ENCODE measurements around the gene DZANK1. TPM values are rescaled to one million over a fixed set of nuclear protein-coding genes. Genes with fewer than 3 reads are reported as not detected.
"Not testable (repeated sequence)": the region's sequence is repeated elsewhere in the genome, so short reads cannot be mapped to it uniquely, and the experiment has no call there.

Gene DZANK1
- total RNA-seq, 5 donors from 2014 or later (not counting 1 experiment from before 2014, with no cell fraction given) = 2.3 to 4.0 (median 3.2) TPM

- H3K36me3 ChIP-seq (ENCODE audit: control insufficient read depth in 2 of 2, extremely low read depth in 1 of 2, insufficient read depth in 1 of 2, low read length in 1 of 2) = no peaks in the 10 kb centered on the region
- no peak for ATAC-seq (replicated peaks in 1 of 4)
- peaks cover 0 to 2% of the 10 kb centered on the region in 2 experiments for H3K27me3 ChIP-seq (replicated peaks in 1 of 2; ENCODE audit: control insufficient read depth in 2 of 2, extremely low read depth in 1 of 2, insufficient read depth in 2 of 2, low read length in 1 of 2)
- Mint-ChIP-seq H3K36me3 (no peaks in the 10 kb centered on the region), H3K4me1 (no peaks in the 10 kb centered on the region), H3K4me3 (no peak overlapping the region), H3K27me3 (peaks cover 4 to 5% of the 10 kb centered on the region in 2 donors), H3K27ac (no peak overlapping the region), H3K9me3 (no peaks in the 10 kb centered on the region)
- ChIA-PET CTCF (no interaction called here), POLR2A (no interaction called here)
- DNase-seq = no peak
- H3K4me3 ChIP-seq (ENCODE audit: control insufficient read depth in 1 of 2, extremely low read depth in 1 of 2, low read length in 1 of 2) = no peak overlapping the region
- H3K9me3 ChIP-seq = no peaks in the 10 kb centered on the region
- no peaks in the 10 kb centered on the region for H3K4me1 ChIP-seq (ENCODE audit: control insufficient read depth in 1 of 2, extremely low read depth in 1 of 2, insufficient read depth in 2 of 2, low read length in 2 of 2)
- WGBS (ENCODE audit: insufficient coverage) = 86% methylated on average over 1 of the region's 2 CpGs
- no peak overlapping the region for H3K27ac ChIP-seq (ENCODE audit: low read length)
Observed at GRCh38 chr20:18363708-18364107, 103.1 kb downstream of the DZANK1 start.

- H3K4me1 ChIP-seq (ENCODE audit: control insufficient read depth in 1 of 2, extremely low read depth in 1 of 2, insufficient read depth in 2 of 2, low read length in 2 of 2) = no peaks in the 10 kb centered on the region
- Mint-ChIP-seq H3K27me3 (peaks cover 3 to 8% of the 10 kb centered on the region in 2 donors), H3K9me3 (no peaks in the 10 kb centered on the region), H3K27ac (no peak overlapping the region), H3K4me3 (no peak overlapping the region), H3K4me1 (no peaks in the 10 kb centered on the region), H3K36me3 (no peaks in the 10 kb centered on the region)
- WGBS (ENCODE audit: insufficient coverage) = 90% methylated on average over 12 of the region's 13 CpGs
- peaks cover 0 to 2% of the 10 kb centered on the region in 2 experiments for H3K27me3 ChIP-seq (replicated peaks in 1 of 2; ENCODE audit: control insufficient read depth in 2 of 2, extremely low read depth in 1 of 2, insufficient read depth in 2 of 2, low read length in 1 of 2)
- CTCF ChIA-PET = no interaction called here
- H3K36me3 ChIP-seq (ENCODE audit: control insufficient read depth in 2 of 2, extremely low read depth in 1 of 2, insufficient read depth in 1 of 2, low read length in 1 of 2) = no peaks in the 10 kb centered on the region
- no peak overlapping the region for H3K27ac ChIP-seq (ENCODE audit: low read length)
- H3K9me3 ChIP-seq = no peaks in the 10 kb centered on the region
- DNase-seq (no peak), ATAC-seq (replicated peaks in 1 of 4) (no peak)
- no peak overlapping the region for H3K4me3 ChIP-seq (ENCODE audit: control insufficient read depth in 1 of 2, extremely low read depth in 1 of 2, low read length in 1 of 2)
- POLR2A ChIA-PET = no interaction called here
Observed at GRCh38 chr20:18362916-18363315, 103.9 kb downstream of the DZANK1 start.

- no peak overlapping the region for H3K27ac ChIP-seq (ENCODE audit: low read length)
- no peaks in the 10 kb centered on the region for H3K9me3 ChIP-seq
- H3K27me3 ChIP-seq (replicated peaks in 1 of 2; ENCODE audit: control insufficient read depth in 2 of 2, extremely low read depth in 1 of 2, insufficient read depth in 2 of 2, low read length in 1 of 2) = peaks cover 0 to 2% of the 10 kb centered on the region in 2 experiments
- DNase-seq (no peak), ATAC-seq (replicated peaks in 1 of 4) (no peak)
- H3K4me1 ChIP-seq (ENCODE audit: control insufficient read depth in 1 of 2, extremely low read depth in 1 of 2, insufficient read depth in 2 of 2, low read length in 2 of 2) = no peaks in the 10 kb centered on the region
- Mint-ChIP-seq H3K36me3 (no peaks in the 10 kb centered on the region), H3K9me3 (no peaks in the 10 kb centered on the region), H3K27me3 (peaks cover 3 to 9% of the 10 kb centered on the region in 2 donors), H3K4me3 (no peak overlapping the region), H3K4me1 (no peaks in the 10 kb centered on the region), H3K27ac (no peak overlapping the region)
- no peaks in the 10 kb centered on the region for H3K36me3 ChIP-seq (ENCODE audit: control insufficient read depth in 2 of 2, extremely low read depth in 1 of 2, insufficient read depth in 1 of 2, low read length in 1 of 2)
- H3K4me3 ChIP-seq (ENCODE audit: control insufficient read depth in 1 of 2, extremely low read depth in 1 of 2, low read length in 1 of 2) = no peak overlapping the region
- POLR2A ChIA-PET = no interaction called here
- CTCF ChIA-PET = no interaction called here
- 80% methylated on average over 1 of the region's 1 CpG for WGBS (ENCODE audit: insufficient coverage)
Observed at GRCh38 chr20:18361678-18362077, 105.2 kb downstream of the DZANK1 start.

GRCh38 chr20:18360635-18361034, 106.2 kb downstream of the DZANK1 start:
- CTCF ChIA-PET = no interaction called here
- H3K36me3 ChIP-seq (ENCODE audit: control insufficient read depth in 2 of 2, extremely low read depth in 1 of 2, insufficient read depth in 1 of 2, low read length in 1 of 2) = no peaks in the 10 kb centered on the region

GRCh38 chr20:18359854-18360253, 107.0 kb downstream of the DZANK1 start:
- no CpG with 5 or more reads among the region's 1 CpG for WGBS (ENCODE audit: insufficient coverage)
- H3K4me1 ChIP-seq (ENCODE audit: control insufficient read depth in 1 of 2, extremely low read depth in 1 of 2, insufficient read depth in 2 of 2, low read length in 2 of 2) = no peaks in the 10 kb centered on the region
- CTCF ChIA-PET = no interaction called here
- Mint-ChIP-seq H3K27me3 (peaks cover 6 to 9% of the 10 kb centered on the region in 2 donors), H3K27ac (no peak overlapping the region), H3K4me1 (no peaks in the 10 kb centered on the region), H3K4me3 (no peak overlapping the region), H3K9me3 (peaks cover 2 to 9% (median 2%) of the 10 kb centered on the region in 3 donors), H3K36me3 (no peaks in the 10 kb centered on the region)
- H3K4me3 ChIP-seq (ENCODE audit: control insufficient read depth in 1 of 2, extremely low read depth in 1 of 2, low read length in 1 of 2) = no peak overlapping the region
- DNase-seq (no peak), ATAC-seq (replicated peaks in 1 of 4) (no peak)
- POLR2A ChIA-PET = no interaction called here
- H3K27ac ChIP-seq (ENCODE audit: low read length) = no peak overlapping the region
- peaks cover 0 to 2% of the 10 kb centered on the region in 2 experiments for H3K27me3 ChIP-seq (replicated peaks in 1 of 2; ENCODE audit: control insufficient read depth in 2 of 2, extremely low read depth in 1 of 2, insufficient read depth in 2 of 2, low read length in 1 of 2)
- H3K9me3 ChIP-seq = no peaks in the 10 kb centered on the region
- H3K36me3 ChIP-seq (ENCODE audit: control insufficient read depth in 2 of 2, extremely low read depth in 1 of 2, insufficient read depth in 1 of 2, low read length in 1 of 2) = no peaks in the 10 kb centered on the region

More at GRCh38 chr20:18360635-18361034, 106.2 kb downstream of the DZANK1 start:
- Histone ChIP-seq H3K27me3 (replicated peaks in 1 of 2; ENCODE audit: control insufficient read depth in 2 of 2, extremely low read depth in 1 of 2, insufficient read depth in 2 of 2, low read length in 1 of 2) (peaks cover 0 to 2% of the 10 kb centered on the region in 2 experiments), H3K4me1 (ENCODE audit: control insufficient read depth in 1 of 2, extremely low read depth in 1 of 2, insufficient read depth in 2 of 2, low read length in 2 of 2) (no peaks in the 10 kb centered on the region), H3K27ac (ENCODE audit: low read length) (no peak overlapping the region), H3K9me3 (no peaks in the 10 kb centered on the region), H3K4me3 (ENCODE audit: control insufficient read depth in 1 of 2, extremely low read depth in 1 of 2, low read length in 1 of 2) (no peak overlapping the region)
- H3K27ac Mint-ChIP-seq = no peak overlapping the region
- no peak overlapping the region for H3K4me3 Mint-ChIP-seq
- peaks cover 0 to under 1% (median 0%) of the 10 kb centered on the region in 3 donors for H3K9me3 Mint-ChIP-seq
- H3K36me3 Mint-ChIP-seq = no peaks in the 10 kb centered on the region
- 40% methylated on average over 1 of the region's 1 CpG for WGBS (ENCODE audit: insufficient coverage)
- H3K27me3 Mint-ChIP-seq = peaks cover 3 to 9% of the 10 kb centered on the region in 2 donors
- no peak for ATAC-seq (replicated peaks in 1 of 4)
- no peak for DNase-seq
- POLR2A ChIA-PET = no interaction called here
- H3K4me1 Mint-ChIP-seq = no peaks in the 10 kb centered on the region

- H3K36me3 Mint-ChIP-seq; H3K27me3 ChIP-seq (replicated peaks in 1 of 2; ENCODE audit: control insufficient read depth in 2 of 2, extremely low read depth in 1 of 2, insufficient read depth in 2 of 2, low read length in 1 of 2); H3K9me3 Mint-ChIP-seq; H3K27ac ChIP-seq (ENCODE audit: low read length); H3K4me3 Mint-ChIP-seq; H3K4me3 ChIP-seq (ENCODE audit: control insufficient read depth in 1 of 2, extremely low read depth in 1 of 2, low read length in 1 of 2); POLR2A ChIA-PET; H3K36me3 ChIP-seq (ENCODE audit: control insufficient read depth in 2 of 2, extremely low read depth in 1 of 2, insufficient read depth in 1 of 2, low read length in 1 of 2); DNase-seq; H3K9me3 ChIP-seq; CTCF ChIA-PET; H3K27ac Mint-ChIP-seq; H3K4me1 Mint-ChIP-seq; H3K4me1 ChIP-seq (ENCODE audit: control insufficient read depth in 1 of 2, extremely low read depth in 1 of 2, insufficient read depth in 2 of 2, low read length in 2 of 2); ATAC-seq (replicated peaks in 1 of 4): not testable (repeated sequence)
- no CpG with 5 or more reads among the region's 3 CpGs for WGBS (ENCODE audit: insufficient coverage)
- H3K27me3 Mint-ChIP-seq = peaks cover 16 to 24% of the 10 kb centered on the region in 2 donors
Observed at GRCh38 chr20:18349749-18350148, 117.1 kb downstream of the DZANK1 start.

Data from T-cell (primary cell).